GM20000 (cell line): ENCODE measurements around the gene TMEM87B.

Source experiments
- DNase-seq: peaks from one replicate; pipeline ENCODE4 v3.0.0; 2012; ENCODE audit warnings: low spot score
- TF ChIP-seq, protein P1 (sequence below): IDR thresholded peaks from 2 replicates; pipeline ENCODE4 v1.5.1; 2012; ENCODE audit warnings: mild to moderate bottlenecking, control low read depth; ENCODE audit errors: extremely low read depth, missing control alignments

Gene TMEM87B

DNA sequence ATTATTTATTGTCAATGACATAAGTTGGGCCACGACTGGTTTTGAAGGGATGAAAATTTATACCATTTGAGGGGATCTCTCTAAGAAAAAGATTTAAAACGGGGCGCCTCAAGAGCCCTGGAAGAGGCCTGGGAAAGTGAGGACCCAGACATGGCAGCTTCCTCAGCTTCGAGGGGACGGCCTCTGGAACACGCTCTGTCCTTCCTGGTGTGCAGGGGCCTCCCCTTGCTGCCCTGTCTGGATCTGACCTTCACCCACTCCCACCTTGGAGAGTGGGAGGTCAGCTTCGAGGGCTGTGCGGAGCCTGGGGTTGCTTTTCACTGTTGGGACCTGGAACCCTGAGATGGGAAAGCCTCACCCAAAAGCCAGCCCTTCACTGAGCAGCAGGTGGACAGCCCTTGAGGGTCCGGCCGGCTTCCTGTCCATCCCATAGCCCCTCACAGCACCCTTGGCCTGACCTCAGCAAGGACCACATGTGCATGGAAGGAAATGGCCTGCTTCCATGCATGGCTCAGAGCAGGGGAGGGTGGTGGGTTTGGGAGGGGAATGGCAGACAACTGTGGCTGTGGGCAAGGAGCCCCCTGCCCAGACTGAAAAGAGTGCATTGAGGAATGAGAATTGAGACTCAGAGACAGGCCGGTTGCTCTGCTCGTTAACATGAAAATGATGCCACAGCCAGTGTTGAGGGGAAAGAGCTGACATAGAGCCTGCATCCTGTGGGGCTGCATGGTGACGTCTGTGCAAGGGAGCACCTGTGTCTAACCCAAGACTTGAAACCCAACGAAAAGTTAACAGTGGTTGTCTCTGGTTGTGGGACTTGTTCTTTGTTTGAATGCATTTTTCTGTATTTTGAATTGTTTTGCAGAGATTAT lies 99.4 kb downstream of the TMEM87B start:
- TF ChIP-seq, protein P1, sequence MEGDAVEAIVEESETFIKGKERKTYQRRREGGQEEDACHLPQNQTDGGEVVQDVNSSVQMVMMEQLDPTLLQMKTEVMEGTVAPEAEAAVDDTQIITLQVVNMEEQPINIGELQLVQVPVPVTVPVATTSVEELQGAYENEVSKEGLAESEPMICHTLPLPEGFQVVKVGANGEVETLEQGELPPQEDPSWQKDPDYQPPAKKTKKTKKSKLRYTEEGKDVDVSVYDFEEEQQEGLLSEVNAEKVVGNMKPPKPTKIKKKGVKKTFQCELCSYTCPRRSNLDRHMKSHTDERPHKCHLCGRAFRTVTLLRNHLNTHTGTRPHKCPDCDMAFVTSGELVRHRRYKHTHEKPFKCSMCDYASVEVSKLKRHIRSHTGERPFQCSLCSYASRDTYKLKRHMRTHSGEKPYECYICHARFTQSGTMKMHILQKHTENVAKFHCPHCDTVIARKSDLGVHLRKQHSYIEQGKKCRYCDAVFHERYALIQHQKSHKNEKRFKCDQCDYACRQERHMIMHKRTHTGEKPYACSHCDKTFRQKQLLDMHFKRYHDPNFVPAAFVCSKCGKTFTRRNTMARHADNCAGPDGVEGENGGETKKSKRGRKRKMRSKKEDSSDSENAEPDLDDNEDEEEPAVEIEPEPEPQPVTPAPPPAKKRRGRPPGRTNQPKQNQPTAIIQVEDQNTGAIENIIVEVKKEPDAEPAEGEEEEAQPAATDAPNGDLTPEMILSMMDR, result no peak
- no peak for DNase-seq

DNA sequence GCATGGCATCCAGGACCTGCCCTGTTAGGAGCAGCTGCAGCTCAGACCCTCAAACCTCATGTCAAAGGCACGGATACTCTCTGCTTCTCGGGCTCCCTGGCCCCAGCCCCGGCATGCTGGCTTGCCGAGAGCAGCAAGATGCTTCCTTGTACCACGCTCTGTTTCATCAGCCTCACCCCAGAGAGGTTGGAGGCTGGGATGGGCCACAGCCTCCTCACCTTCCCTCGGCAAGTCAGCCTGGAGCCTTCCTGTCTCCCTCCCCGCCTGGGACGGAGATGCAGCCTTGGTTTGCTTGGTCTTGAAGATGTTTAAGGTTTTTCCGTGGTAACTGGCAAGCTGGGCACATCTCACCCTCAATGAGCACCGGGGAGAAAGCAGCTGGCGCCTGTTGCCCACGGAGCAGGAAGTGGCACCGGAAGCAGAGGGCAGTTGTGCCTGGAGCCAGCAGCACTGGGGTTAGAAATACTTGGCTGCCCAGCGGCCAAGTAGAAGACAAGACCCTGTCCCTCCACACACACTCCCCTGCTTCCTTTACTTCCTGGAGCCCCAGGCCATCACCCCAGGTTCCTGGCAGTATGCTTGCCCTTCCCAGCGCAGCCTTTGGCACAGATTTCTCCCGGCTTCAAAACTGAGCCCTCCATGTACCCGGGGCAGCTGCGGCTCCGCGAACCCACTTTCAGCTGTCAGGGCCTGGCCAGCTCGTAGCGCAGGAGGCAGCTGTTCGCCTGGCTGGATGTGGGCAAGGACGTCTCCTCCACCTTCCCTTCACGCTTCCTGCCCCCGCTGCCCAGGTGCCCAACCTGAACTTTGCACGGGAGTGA lies 100.5 kb downstream of the TMEM87B start:
- no peak for DNase-seq
- TF ChIP-seq, protein P1, result no peak

DNA sequence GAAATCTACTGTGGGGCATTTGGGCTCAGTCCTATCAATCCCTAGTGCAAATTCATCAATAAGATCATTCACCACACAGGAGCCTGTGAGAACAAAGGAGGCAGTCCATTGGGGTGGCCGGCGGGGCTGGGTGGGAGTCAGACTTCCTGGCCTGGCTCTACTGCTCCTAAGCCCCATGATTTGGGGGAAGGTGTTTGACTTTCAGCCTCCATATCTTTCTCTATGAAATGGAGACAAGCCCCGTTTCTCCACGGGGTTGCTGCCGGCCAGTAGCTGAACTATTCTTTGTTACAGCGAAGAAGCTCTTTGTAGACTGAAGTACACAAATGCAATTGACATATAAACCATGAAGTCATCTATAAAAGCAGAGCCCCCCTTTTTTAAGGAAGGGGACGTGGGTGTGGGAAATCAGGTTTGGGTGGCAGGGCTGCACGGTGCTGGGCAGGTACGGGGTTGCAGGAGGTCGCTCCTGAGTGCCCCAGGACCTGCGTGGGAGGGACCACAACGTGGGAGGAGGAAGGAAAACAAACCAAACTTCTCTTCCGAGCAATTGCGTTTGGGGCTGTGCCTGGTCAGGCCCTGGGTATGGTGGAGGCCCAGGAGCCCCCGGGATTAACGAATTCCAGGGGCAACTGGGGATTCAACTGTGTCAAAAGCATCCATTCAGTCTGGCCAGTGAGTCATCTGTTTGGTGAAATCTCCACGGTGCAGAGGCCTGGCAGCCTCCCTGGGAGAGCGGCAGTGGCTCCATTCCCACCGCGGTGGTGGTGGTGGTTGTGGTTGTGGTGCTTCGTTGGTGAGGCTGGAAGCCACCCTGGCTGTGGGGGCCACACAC lies 101.3 kb downstream of the TMEM87B start:
- TF ChIP-seq, protein P1, result no peak

DNA sequence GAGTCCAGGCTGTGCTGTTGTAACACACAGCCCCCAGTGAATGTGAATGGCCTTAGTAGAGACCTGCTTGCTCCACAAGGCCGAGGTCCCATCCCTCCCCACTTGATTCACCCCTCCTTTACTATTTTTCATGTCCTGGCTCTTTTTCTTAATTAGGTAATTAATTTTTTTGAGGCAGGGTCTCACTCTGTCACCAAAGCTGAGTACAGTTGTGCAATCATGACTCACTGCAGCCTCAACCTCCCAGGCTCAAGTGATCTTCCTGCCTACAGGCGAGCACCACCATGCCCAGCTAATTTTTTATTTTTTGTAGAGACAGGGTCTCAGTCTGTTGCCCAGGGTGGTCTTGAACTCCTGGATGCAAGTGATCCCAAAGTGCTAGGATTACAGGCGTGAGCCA lies 102.4 kb downstream of the TMEM87B start:
- DNase-seq, result no peak
- TF ChIP-seq, protein P1, result no peak

More for the DNA sequence above, 101.3 kb downstream of the TMEM87B start:
- DNase-seq, result no peak

DNA sequence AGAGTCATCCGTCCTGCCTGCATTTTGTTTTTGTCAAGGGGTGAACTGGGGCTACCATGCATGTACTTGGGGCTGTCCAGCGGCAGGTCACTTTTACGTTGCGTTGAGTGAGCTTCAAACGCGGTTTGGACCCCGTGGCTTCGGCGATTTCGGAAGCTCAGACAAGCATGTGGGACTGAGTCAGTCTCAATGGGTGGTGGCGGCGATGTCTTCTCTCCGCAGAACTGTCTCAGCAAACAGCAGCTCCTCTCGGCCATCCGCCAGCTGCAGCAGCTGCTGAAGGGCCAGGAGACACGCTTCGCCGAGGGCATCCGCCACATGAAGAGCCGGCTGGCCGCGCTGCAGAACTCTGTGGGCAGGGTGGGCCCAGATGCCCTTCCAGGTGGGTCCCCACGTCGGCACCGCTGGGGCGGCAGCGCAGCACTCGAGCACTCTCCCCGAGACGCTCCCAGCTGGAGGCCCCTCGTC lies 104.4 kb downstream of the TMEM87B start:
- TF ChIP-seq, protein P1, result no peak
- peak; percentile 80 for DNase-seq

DNA sequence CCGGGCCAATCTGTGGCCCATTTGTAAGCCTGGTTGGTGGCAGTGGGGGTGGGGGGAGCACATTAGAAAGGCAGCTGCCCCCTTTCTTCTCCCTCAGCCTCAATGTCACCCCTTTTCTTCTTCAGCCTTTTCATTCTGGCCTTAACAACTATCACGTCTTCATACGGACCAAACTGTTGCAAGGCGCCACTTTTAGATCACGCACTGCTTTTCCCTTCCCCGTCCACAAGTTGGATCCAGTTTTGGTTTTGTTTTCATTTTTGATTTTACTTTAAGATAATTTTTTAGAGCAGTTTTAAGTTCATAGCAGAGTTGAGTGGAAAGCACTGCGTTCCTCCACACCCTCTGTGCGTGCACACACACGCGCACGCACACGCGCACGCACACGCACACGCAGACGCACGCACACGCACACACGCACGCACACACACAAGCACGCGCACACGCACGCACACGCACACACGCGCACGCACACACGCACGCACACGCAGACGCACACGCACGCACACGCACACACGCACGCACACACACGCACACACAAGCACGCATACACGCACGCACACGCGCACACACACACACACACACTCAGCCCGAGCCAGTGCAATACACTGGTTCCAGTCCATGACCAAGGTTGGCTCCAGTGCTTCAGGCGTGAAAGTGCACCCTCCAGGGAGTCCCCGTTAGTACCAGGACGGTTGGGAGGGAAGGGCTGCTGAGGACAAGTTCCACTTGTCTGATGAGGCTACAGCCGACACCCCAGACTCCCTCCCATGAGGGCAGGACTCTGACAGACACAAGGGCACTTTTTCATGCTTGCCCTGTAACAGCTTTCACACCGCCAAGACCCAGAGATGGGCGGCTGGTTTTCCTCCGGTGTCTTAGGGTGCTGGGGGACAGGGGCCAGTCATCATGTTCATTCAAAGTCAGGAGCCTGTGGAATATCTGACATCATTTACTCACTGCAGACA lies 105.5 kb downstream of the TMEM87B start:
- DNase-seq, result no peak

More for the DNA sequence above, 105.5 kb downstream of the TMEM87B start:
- TF ChIP-seq, protein P1, result no peak
